Islet precursor cell (in vitro differentiated cells): ENCODE data around the gene MOB3B.
"Not testable (repeated sequence)": the region's sequence is repeated elsewhere in the genome, so short reads cannot be mapped to it uniquely, and the experiment has no call there.

Experiments used
- DNase-seq: peaks from one replicate; pipeline ENCODE4 v3.0.0-alpha.2; 2018

MOB3B gene

DNA sequence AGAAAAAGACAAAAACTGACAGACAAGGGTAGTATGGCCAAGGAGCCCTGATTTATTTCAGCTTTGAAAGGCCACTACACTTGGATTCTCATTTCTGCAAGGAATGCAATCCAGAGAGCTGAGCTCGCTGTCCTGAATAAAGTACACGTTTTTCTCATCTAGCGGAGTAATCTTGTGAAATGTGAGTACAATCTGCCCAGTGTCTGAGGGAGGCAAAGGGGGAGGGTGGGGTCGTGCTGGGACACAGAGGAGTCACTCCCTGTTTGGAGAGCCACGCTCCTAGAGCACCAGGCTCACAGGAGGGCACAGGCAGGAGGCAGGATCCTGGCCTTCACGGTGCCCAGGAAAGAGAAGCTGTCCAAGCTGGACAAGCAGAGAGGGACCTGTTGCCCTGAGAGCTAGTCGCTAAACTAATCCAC lies 56.5 kb downstream of the MOB3B start:
- peak; percentile 57 for DNase-seq

DNA sequence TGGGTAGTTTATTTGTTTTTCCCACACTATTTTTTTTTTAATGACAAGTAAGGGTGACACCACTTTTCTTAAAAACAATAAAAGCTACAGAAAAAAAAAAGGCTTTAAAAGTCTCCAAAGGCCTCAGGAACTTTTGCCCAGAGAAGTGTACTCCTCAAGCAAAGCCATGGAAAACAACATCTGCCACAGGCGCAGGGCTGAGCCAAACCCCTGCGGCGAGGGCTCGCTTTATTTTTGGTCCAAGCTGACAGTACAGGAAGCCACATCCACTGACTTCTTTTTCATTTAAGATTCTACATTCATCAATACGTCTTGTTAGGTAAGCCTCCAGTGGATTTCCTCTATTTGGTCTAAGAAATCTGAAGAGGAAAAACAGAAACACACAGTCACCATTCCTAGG lies 57.4 kb downstream of the MOB3B start:
- no peak for DNase-seq

DNA sequence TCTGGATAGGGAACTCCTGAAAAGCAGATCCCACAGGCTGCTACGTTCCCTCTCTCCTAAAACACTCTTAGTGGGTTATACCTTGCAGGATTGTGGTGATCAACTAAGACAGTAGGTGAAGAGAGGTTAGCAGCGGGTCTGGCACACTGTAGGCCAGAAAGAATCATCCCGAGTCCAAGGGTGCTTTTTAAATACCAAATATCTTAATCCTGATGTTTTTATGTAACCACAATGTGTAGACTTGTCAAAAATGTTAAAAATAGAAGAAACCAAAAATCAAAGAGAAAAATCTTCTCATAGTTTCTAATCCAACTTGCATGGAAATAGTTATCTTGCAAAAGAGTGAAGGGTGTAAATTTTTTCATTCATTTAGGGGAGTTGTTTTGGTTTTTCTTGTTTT lies 57.8 kb downstream of the MOB3B start:
- no peak for DNase-seq

DNA sequence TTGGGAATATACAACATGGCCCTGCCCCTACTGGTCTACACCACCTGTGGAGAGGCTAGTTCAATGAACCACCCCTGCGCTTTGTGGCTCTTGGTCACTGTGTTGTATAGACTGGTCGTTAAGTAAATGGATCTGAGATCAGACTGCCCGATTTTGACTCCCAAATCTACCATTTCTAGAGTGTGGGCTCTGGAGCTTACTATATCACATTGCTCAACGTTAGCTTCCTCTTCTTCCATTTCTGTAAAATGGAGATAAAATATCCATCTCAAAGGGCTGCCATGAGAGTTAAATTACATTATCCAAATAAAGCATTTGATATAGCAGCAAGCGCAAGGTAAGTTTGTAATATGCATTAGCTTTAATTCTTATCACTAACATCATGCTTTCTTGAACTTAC lies 58.2 kb downstream of the MOB3B start:
- DNase-seq: no peak

DNA sequence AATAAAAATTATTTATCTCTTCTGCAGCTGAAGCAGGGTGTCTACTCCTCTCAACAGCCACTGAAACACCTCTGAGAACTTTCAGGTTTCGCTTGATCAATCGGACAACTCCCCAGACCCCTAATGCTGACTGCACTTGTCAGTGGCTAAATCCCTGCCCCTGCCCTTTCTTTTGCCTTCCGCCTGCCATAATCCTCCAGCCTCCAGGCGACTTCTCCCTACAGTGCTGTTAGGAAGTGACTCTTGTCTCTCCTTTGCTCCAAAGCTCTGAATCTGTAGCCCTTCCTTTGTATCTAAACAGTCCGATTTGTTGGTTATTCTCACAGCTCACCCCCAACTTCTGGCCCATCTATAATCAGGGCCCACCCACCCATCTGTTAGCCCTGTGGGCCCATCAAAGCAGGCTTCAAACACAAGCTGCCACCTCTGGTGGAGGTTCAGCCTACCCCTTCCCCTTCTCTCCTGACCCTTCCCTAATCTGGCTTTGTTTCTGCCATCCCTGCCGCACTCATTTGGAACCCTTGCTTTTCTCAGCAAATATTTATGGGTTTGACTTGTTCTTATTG lies 59.2 kb downstream of the MOB3B start:
- DNase-seq: no peak

DNA sequence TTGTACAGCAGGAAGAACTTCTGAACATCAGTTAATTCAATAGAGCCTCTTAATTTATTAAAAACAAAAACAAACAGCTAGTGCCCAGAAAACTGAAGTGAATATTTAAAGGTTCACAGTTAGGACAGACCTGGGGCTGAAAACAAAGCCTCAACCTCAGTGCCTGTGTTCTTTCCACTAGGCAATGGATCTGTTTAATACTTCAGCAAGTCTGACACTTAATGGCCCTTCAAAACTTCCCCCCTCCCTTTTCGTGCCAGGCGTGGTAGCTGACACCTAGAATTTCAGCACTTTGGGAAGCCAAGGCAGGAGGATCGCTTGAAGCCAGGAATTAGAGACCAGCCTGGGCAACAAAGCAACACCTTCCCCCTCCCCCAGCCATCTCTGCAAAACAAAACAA lies 60.1 kb downstream of the MOB3B start:
- no peak for DNase-seq

DNA sequence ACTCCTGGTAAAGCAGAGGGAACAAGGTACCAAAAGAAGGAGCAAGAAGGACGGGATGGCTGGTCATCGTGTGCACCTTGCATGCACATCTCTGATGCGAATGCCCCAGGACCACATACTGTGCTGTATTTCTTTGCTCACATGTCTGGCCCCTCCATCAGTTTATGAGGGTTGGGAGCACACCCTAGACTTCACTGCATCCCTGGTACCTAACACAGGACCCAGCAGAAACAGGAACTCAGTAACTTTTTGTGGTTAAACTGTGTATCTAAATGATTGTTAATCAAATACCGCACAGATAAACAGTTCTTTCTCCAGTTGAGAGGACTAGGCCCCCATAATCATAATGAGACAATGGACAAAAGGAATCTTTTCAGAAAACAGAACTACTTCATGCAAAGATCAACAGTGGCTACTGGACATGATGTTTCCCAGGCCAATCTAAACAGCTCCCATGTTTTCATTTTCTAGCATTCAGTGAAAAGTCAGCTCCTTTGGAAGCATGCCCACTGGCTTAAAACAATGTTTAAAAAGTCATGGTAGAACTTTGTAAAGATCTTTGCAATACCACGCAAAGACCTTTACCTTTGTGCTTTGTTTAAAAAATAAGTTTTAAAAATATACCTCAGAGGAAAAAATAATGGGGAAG lies 61.0 kb downstream of the MOB3B start:
- no peak for DNase-seq

DNA sequence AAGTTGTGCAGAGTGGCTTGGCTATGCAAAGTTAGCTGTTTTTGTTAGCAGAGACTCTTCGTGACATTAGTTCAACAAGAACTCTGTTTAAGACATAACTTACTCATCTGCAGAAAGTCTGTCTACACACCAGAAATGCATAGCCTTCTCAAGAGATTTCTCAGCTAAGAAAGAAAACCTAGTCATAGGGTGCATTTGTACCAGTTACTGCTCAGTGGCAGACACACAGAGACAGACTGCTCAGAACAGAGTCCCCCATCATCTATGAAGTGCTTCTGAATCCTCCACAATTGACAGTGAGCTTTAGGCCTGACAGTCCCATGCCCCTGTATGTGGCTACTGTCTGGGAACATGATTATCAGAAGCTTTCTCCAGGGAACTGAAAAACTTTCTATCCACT lies 61.6 kb downstream of the MOB3B start:
- DNase-seq: no peak

DNA sequence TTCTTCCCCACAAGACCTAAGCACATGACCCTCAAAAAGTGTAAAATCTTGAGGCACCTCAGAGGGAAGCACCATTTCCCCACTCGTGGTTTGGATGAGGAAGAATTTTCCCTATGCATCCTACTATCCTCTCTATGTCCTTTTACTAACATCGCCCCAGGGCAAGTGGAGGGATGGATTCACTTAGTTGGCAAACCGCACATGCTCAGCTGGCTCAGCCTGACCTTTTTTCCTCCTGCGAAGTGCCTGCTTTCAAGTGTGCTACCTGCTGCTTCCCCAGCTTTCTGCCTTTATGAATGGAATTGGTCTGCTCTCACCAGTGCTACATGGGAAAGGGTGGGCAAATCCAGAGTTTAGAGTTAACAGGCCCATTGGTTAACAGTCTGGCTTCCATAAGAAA lies 62.1 kb downstream of the MOB3B start:
- peak; percentile 78 for DNase-seq

DNA sequence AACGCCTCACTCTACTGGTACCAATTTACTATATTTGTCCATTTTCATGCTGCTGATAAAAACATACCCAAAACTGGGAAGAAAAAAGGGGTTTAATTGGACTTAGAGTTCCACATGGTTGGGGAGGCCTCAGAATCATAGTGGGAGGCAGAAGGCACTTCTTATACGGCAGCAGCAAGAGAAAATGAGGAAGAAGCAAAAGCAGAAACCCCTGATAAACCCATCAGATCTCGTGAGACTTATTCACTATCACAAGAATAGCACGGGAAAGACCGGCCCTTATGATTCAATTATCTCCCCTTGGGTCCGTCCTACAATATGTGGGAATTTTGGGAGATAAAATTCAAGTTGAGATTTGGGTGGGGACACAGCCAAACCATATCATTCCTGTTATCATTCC lies 63.1 kb downstream of the MOB3B start:
- not testable (repeated sequence) for DNase-seq

DNA sequence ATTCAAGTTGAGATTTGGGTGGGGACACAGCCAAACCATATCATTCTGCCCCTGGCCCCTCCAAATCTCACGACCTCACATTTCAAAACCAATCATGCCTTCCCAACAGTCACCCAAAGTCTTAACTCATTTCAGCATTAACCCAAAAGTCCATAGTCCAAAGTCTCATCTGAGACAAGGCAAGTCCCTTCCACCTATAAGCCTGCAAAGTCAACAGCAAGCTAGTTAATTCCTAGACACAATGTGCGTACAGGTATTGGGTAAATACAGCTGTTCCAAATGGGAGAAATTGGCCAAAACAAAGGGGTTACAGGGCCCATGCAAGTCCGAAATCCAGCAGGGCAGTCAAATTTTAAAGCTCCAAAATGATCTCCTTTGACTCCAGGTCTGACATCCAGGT lies 64.7 kb downstream of the MOB3B start:
- DNase-seq: not testable (repeated sequence)

DNA sequence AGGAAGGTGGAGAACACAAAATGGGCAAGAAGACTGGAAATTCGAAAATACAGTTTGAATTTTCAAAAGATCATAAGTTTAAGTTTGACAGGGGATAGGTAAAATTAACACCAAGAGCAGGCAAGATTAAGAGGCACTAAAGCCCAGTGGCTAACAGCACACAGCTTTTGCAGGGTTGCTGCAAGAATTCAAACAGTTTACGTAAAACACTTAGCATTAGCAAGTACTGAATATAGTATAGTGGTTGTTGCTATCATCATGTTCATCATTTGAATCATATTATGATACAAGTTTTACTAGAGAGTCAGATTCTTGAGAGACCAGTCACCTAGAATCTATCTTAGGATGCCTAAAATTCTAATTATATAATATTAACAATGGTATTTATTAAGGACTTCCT lies 66.8 kb downstream of the MOB3B start:
- no peak for DNase-seq

DNA sequence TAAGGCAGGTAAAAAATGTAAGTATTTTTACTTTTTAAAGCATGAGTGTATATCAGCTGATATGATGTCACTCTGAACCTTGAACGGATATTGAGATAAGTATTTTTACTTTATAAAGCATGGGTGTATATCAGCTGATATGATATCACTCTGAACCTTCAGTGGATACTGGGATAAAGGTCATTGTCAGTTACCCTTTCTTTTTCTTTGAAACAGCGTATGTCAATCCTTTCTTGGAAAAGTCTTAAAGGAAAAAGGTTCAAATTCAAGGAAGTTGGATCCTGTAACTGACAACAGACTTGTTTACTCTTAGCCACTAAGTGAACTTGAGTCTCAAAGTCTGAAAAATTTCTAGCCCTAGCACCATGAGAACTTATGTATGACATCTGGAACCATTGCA lies 67.2 kb downstream of the MOB3B start:
- DNase-seq: no peak

DNA sequence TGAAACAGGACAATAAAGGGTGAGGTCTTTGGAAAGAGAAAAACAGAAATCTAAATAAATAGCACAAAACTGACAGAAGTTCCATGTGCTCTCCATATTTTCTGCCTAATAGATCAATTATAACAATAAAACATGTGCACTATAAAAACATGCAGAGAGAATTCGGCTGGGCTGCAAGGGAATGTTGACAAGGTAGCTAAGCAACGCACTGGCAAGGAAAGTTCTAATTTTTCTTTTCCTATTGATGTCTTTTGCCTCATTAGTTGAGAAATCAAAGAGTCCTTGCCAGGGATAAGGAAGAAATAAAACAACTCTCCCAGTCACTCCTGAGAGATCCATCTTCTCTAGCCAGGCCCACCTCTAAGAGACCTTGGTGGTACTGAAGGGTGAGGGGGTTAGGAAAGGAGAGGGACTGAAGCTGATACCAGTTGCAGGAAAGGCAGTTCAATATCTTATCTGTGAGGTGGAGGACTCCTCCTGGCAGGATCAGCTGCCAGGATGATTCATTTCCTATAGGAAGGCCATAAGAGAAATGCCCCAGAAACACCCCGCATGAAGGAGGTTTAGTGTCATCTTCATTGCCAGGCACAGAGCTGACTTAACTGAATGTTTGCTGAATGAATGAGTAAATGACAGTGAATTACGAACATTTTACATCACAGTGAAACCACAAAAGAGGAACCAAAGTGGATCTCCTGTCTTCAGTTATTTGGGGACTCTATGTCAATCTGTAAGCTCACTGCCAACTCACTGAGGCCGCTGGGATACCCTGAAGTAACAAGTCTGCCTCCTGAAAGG lies 69.2 kb downstream of the MOB3B start:
- DNase-seq: peak; percentile 58

DNA sequence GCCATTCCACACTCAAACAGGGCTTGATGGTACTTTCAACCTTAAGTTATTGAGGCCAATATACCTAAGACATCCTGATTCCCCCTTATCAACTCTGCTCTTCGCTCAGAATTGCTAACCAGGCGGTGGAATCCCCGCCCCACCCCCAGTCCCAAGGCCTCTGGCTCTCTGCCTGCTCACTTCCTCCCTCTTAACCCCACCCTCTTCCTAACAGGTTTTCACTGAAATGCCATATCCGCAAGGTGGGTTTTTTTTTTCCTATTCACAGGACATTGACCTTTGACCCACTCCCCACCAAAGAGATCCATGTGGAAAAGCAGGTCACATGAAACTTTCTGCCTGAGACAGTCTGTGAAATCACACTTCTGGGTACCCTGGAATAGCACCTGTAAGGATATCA lies 72.2 kb downstream of the MOB3B start:
- DNase-seq: peak; percentile 68

DNA sequence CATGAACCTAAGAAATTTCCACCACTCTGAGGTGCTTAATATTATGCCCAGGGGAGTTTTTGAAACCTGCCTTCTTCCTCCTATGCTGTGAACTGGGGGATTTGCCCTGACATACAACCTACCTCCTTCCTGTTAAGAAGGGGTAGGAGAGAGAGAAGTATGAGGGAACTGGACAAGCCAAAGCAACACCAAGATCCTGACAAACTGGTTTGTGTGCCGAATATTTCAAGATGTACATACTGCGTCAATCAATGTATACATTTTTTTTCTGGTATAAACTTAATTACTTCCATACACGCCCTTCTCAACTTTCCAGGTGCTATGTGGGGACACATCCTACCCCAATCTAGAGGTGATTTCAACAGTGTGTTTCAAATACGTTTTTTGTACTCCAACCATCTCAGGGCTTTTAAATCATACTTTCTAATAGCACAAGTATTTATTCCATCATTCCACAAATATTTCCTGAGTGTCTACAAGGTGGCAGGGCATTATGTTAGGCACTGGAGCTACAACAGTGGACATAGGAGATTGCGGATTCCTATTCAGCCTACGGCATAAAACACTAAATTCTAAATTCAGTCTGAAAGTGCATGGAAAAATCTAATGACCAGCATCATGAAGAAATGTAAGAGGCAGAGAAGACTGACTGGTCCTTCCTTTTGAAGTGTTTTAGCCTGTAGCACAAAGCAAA lies 75.6 kb downstream of the MOB3B start:
- DNase-seq: no peak

DNA sequence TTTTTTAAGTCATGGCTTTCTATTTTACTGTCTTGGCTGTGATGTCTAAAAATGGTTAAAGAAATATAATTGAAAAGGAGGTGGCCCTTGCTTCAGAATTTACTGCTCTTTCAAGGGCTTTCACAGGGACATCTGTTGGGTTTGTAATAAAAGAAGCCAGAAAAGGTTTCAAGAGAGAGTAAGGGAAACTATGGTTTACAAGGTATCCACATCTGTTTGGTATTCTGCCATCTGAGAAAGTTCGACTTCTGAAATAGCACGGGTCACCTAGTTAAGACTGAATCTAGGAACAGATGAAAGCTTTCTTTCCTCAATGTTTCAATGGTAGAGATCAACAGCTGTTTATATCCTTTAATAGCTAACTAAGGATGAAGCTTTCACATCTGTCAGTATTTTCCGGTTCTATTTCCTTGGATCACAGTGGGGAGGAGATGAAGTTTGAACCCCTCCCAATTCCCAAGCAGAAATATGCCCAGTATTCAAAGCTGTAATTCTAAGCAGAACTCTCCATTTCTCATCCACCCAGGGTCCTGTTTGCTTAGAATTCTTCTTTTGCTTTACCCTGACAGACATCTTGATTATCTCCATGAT lies 78.3 kb downstream of the MOB3B start:
- no peak for DNase-seq

DNA sequence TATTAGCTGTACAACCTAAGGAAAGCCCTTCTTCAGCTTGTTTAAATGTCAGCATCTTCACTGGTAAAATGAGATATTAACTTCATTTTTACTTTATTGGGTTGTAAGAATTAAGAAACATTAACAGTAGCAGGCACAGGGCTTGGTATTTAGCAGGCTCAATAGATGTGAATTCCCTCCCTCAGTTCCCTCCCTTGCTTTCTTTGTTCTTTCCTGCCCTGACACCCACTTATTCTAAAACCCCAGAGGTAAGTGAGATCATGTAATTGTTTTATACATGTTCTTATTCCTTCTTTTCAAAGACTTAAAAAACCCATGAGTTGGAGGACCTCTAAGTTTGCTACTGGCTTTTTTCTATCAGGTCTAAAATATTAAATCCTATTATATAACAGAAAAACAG lies 78.9 kb downstream of the MOB3B start:
- DNase-seq: no peak

DNA sequence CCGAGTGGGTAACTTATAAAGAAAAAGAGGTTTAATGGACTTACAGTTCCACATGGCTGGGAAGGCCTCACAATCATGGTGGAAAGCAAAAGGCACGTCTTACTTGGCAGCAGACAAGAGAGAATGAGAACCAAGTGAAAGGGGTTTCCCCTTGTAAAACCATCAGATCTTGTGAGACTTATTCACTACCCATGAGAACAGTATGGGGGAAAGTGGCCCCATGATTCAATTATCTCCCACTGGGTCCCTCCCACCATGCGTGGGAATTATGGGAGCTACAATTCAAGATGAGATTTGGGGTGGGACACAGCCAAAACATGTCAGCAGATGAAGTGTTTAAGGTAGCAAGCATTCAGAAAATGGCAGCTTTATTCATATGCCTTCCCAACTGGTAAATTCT lies 81.3 kb downstream of the MOB3B start:
- not testable (repeated sequence) for DNase-seq

DNA sequence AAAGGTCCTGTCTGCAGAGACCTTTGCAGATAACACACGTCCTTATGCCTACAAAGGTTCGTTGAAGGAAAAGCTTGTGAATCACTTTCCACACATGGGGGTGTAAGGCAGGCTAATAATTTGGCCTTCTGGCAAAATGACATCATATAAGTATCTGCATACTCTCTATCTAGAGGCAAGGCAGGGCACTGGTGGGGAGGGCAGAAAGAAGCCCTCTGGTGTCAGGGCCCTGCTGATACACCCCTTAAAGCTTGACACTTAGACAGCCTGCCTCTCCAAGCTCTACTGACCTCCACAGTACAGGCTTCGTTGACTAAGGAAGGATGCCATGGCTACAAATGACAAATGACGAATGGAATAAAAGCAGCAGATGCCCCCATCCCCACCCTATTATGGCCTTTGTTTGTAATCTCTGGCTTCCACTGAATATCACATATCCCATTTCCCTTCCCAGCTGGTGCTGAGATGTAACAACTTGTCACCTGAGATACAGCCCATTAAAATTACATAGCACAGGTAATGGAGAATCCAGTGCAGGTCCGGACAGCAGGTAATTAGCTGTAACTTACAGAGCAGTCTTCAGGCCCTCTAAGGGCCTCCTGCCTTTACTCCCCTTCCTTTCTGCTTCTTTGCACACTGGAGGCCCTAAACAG lies 82.5 kb downstream of the MOB3B start:
- no peak for DNase-seq

DNA sequence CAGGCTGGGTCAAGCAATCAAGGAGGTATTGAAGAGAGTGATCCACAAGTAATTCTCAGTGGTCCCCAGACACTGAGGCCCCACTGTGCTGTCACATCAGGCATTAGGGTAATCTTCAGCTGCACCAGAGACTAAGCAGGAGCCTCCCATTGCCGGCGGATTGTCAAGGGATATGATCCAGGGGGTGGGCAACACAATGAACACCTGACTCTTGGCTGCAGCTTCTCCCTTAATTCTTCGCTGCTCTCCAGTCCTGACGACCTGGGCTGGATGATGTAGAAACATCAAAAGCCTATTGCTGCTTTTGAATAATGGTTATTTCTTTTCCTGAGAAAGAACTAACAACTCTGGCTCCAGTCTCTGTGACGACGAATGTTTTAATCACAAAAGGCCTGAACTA lies 83.9 kb downstream of the MOB3B start:
- DNase-seq: no peak

DNA sequence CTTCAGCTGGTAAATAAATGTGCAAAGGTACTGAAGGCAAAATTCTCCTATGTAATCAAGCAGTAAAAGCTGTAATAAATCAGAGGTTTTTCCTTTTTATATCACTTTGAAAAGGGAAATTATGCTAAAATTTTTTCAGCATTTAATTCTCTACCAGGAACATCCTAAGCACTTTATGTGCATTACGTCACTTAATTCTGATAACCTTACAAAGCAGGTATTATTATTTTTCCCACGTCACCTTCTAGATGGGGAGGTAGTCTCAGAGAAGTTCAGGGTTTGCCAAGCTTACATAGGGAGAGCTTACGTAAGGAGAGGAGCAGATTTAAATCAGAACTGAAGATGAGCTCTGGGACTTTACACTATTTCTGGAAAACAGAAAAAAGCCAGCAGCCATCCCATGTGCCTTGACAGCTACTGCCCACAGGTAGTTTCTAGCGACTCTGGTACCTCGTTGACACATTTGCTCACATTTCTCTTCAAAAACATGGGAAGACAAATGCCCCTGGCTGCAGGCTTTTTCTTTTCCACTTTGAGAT lies 84.5 kb downstream of the MOB3B start:
- DNase-seq: no peak

DNA sequence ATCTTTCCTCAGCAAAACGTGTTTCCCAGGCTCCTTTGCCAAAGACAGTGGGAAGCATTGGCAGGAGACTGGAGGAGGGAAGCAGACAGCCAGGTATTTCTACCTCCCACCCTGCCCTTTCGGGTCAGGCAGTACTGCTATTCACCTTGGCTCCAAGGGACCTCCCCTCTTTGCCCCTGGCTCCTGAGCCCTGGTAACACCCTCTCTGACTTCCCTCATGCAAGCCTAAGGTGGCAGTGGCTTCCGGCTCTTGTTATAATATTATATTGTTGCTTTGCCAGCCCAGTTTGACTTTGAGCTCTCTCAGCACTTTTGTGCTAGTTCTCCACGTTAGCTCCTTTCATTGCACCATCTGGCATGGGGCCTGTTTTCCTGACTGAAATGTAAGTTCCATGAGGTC lies 87.2 kb downstream of the MOB3B start:
- no peak for DNase-seq
